Hematopoietic multipotent progenitor cell treated with erythropoietin and hydrocortisone succinate and interleukin-3 and kit ligand, for 17 days (in vitro differentiated cells): Measurements from ENCODE around the gene PPA2.

Experiments used
- DNase-seq: peaks from one replicate; pipeline ENCODE4 v3.0.0-alpha.2; 2015; ENCODE audit warnings: low spot score

Gene PPA2

GRCh38 chr4:105389167-105389566 lies 84.7 kb downstream of the PPA2 start:
- DNase-seq, result no peak

- DNase-seq, result no peak
Measured at GRCh38 chr4:105387466-105387865, 86.4 kb downstream of the PPA2 start.

GRCh38 chr4:105386012-105386411 lies 87.8 kb downstream of the PPA2 start:
- no peak for DNase-seq

- DNase-seq, result no peak
Measured at GRCh38 chr4:105374071-105374470, 99.8 kb downstream of the PPA2 start.

- DNase-seq, result no peak
Measured at GRCh38 chr4:105373324-105373723, 100.5 kb downstream of the PPA2 start.

- DNase-seq, result no peak
Measured at GRCh38 chr4:105369988-105370387, 103.9 kb downstream of the PPA2 start.

GRCh38 chr4:105361053-105361452 lies 112.8 kb downstream of the PPA2 start:
- DNase-seq, result no peak

GRCh38 chr4:105357258-105357980 lies 116.4 kb downstream of the PPA2 start:
- no peak for DNase-seq

GRCh38 chr4:105356194-105356593 lies 117.7 kb downstream of the PPA2 start:
- DNase-seq, result no peak

GRCh38 chr4:105352826-105353225 lies 121.0 kb downstream of the PPA2 start:
- DNase-seq, result no peak

GRCh38 chr4:105351861-105352260 lies 122.0 kb downstream of the PPA2 start:
- DNase-seq, result no peak

- DNase-seq, result no peak
Measured at GRCh38 chr4:105350859-105351490, 122.9 kb downstream of the PPA2 start.

GRCh38 chr4:105348719-105349118 lies 125.1 kb downstream of the PPA2 start:
- DNase-seq, result no peak

- no peak for DNase-seq
Measured at GRCh38 chr4:105346869-105347268, 127.0 kb downstream of the PPA2 start.

- no peak for DNase-seq
Measured at GRCh38 chr4:105345838-105346237, 128.0 kb downstream of the PPA2 start.

- no peak for DNase-seq
Measured at GRCh38 chr4:105345358-105345757, 128.5 kb downstream of the PPA2 start.

- no peak for DNase-seq
Measured at GRCh38 chr4:105344141-105344540, 129.7 kb downstream of the PPA2 start.

GRCh38 chr4:105343146-105343931 lies 130.5 kb downstream of the PPA2 start:
- DNase-seq, result no peak

- no peak for DNase-seq
Measured at GRCh38 chr4:105329081-105329480, 144.8 kb downstream of the PPA2 start.

- no peak for DNase-seq
Measured at GRCh38 chr4:105327956-105328355, 145.9 kb downstream of the PPA2 start.

GRCh38 chr4:105327222-105327621 lies 146.6 kb downstream of the PPA2 start:
- DNase-seq, result no peak
